ENCODE results near the gene COL15A1.

- TF ChIP-seq CTCF (IDR thresholded peaks at IDR 0.05; ENCODE audit: low read length) (no peak), EZH2phosphoT487 (IDR thresholded peaks at IDR 0.05; ENCODE audit: low read length) (no peak)
Measured at GRCh38 chr9:98955259-98955658, 11.6 kb downstream of the COL15A1 start.
